Adipocyte (in vitro differentiated cells): ENCODE results near the gene RAB20.
A peak's percentile ranks its signal among the peaks of the same experiment; 100 is the strongest.
"Not testable (repeated sequence)": the region's sequence is repeated elsewhere in the genome, so short reads cannot be mapped to it uniquely, and the experiment has no call there.

Experiments used
- DNase-seq: peaks from one replicate; pipeline ENCODE4 v3.0.0-alpha.2; 2015; ENCODE audit warnings: low read depth
- H3K27me3 ChIP-seq: replicated peaks from 2 replicates; pipeline ENCODE4 v1.7.0; 2013; ENCODE audit warnings: mild to moderate bottlenecking, low read length, moderate library complexity; ENCODE audit not compliant: control insufficient read depth, insufficient read depth
- H3K36me3 ChIP-seq: 2 replicates; pipeline ENCODE4 v1.7.0; 2013; ENCODE audit warnings: low read length, mild to moderate bottlenecking, moderate library complexity; ENCODE audit not compliant: control insufficient read depth, insufficient read depth, severe bottlenecking
- H3K4me1 ChIP-seq: 2 replicates; pipeline ENCODE4 v1.7.0; 2013; ENCODE audit warnings: mild to moderate bottlenecking, low read length, moderate library complexity; ENCODE audit not compliant: control insufficient read depth, insufficient read depth
- H3K4me3 ChIP-seq: 2 replicates; pipeline ENCODE4 v1.7.0; 2013; ENCODE audit warnings: mild to moderate bottlenecking, low read length, moderate library complexity
- H3K9ac ChIP-seq: 2 replicates; pipeline ENCODE4 v1.7.0; 2013; ENCODE audit warnings: mild to moderate bottlenecking, low read length, moderate library complexity
- H3K9me3 ChIP-seq: 2 replicates; pipeline ENCODE4 v1.7.0; 2013; ENCODE audit warnings: mild to moderate bottlenecking, low read length, moderate library complexity; ENCODE audit not compliant: control insufficient read depth

The RAB20 gene

DNA sequence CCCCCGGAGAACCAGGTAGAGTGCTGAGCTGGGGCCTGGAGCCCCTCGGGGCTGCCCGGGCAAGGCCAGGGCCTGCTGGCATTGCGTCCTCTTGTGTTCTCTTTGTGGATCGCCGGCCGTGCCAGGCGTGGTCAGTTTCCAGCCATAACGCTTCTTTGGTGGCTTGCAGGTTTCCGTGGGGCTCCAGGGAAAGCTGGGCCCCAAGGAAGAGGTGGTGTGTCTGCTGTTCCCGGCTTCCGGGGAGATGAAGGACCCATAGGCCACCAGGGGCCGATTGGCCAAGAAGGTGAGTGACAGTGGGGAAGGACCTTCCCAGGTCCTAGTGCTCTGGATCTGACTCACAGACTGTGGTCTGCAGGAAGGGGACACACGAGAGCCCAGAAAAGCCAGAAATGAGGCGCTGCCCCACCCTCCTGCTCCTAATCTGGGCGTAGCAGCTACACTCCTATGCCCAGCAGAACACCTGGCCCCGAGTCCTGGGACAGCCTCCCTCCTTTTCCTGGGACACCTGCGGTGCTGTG is 57.5 kb downstream of the RAB20 start:
- H3K27me3 ChIP-seq, result no peaks in the 10 kb centered on the region
- DNase-seq, result no peak
- no peak overlapping the region for H3K4me3 ChIP-seq
- H3K9ac ChIP-seq, result no peak overlapping the region
- peaks cover 6% of the 10 kb centered on the region for H3K9me3 ChIP-seq
- H3K4me1 ChIP-seq, result peaks cover 50% of the 10 kb centered on the region
- peaks cover 95% of the 10 kb centered on the region for H3K36me3 ChIP-seq

DNA sequence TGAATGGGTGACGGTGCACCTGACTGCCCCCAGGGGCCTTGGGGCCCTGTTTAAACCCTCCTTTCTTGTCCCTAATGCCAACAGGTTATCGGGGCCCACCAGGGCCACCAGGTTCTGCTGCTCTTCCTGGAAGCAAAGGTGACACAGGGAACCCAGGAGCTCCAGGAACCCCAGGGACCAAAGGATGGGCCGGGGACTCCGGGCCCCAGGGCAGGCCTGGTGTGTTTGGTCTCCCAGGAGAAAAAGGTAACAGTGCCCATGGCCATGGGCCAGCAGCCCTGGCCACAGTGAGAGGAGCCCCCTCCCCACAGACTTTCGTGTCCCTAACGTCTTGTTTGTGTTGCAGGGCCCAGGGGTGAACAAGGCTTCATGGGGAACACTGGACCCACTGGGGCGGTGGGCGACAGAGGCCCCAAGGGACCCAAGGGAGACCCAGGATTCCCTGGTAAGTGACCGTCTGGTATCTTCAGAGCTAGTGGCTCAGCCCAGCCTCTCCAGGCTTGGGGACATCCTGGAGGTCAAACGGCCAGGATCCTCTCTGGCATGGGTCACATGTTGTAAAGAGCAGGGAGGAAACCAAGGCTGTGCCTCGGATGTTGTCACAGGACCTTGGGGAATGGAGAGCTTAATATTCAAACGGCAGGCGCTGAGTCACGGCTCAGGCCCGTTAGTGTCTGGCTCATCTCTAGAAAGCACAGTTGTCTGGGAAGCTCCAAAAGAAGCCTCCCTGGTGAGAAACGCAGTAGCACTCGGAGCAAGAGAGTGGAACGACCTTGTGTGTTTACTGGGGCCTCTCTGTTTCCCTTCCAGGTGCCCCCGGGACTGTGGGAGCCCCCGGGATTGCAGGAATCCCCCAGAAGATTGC is 58.3 kb downstream of the RAB20 start:
- H3K4me1 ChIP-seq, result peaks cover 50% of the 10 kb centered on the region

DNA sequence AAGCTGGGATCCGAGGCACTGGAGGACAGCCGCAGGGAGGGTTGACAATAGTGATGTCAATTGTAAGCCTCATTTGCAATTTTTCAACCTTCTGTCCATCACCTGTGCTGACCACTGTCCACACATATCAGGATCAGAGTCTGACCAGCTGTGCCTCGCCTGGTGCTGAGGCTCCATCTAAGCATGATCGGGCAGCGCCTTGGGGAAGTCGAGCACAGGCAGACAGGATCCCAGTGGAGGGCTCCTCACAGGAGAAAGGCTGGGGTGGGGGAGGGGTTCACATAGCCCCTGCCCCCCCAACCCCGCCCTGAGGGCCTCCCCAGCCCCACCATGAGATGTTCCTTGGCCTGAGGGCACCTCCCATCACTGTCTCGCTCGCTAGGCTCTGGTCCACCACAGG is 60.3 kb downstream of the RAB20 start:
- no peak overlapping the region for H3K9ac ChIP-seq
- no peak overlapping the region for H3K4me3 ChIP-seq
- DNase-seq, result no peak
- H3K27me3 ChIP-seq, result no peaks in the 10 kb centered on the region
- peaks cover 94% of the 10 kb centered on the region for H3K36me3 ChIP-seq
- peaks cover 31% of the 10 kb centered on the region for H3K4me1 ChIP-seq
- H3K9me3 ChIP-seq, result peaks cover 6% of the 10 kb centered on the region

More for the DNA sequence above, 58.3 kb downstream of the RAB20 start:
- no peak overlapping the region for H3K4me3 ChIP-seq
- no peak overlapping the region for H3K9ac ChIP-seq
- no peak for DNase-seq
- peaks cover 95% of the 10 kb centered on the region for H3K36me3 ChIP-seq
- peaks cover 6% of the 10 kb centered on the region for H3K9me3 ChIP-seq
- no peaks in the 10 kb centered on the region for H3K27me3 ChIP-seq

DNA sequence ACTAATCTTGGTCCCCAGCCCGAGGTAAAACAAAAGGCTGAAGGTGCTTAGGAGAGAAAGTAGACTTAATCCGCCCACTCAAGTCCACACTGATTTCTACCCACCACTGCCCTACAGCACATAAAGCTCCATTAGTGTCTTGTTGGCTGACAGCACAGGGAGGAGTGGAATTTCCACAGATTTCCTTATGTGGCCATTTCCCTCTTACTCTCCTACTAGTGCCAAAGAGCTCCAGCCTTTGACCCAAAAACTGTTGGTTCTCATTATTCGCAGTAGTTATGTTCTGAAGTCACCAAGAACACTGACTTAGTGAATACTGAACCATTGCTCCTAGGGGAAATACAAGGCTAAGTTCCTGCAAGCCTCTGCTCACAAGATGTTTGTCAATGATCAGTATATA is 61.2 kb downstream of the RAB20 start:
- Histone ChIP-seq H3K4me3 (peak overlapping the region; percentile 12), H3K4me1 (peaks cover 27% of the 10 kb centered on the region), H3K36me3 (peaks cover 94% of the 10 kb centered on the region), H3K27me3 (no peaks in the 10 kb centered on the region), H3K9ac (no peak overlapping the region), H3K9me3 (peaks cover 6% of the 10 kb centered on the region)
- no peak for DNase-seq

DNA sequence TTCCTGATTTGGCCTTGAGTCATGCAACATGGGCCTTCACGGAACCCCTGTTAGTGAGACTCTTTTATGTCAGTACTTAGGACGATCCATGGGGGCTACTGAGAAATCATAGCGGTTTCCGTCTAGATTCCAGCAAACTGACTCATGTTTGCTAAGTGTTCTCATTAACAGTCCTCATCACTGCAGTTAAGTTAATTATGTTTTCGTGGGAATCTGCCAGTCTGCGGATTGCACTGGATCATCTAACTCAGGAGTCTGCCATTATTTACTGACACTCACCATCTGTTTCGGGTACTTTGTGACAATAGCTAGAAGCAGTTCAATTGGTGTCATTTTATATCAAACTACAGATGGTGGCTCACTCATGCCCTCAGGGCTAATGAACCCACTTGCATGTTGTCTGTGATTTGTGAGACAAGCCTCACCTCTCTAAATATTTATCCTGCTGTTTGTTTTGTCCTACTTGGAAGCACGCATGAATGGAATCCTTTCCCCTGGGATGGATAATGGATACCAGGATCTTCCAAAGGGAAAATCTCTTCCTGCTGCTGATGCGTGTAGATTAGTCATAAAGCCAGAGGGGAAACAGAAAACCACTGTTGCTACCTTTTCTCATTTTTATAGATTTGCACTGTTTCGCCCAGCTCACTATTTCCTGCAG is 61.8 kb downstream of the RAB20 start:
- DNase-seq, result peak; percentile 39
- Histone ChIP-seq H3K9me3 (peaks cover 6% of the 10 kb centered on the region), H3K4me3 (no peak overlapping the region), H3K27me3 (no peaks in the 10 kb centered on the region), H3K36me3 (peaks cover 98% of the 10 kb centered on the region), H3K9ac (no peak overlapping the region), H3K4me1 (peaks cover 25% of the 10 kb centered on the region)

DNA sequence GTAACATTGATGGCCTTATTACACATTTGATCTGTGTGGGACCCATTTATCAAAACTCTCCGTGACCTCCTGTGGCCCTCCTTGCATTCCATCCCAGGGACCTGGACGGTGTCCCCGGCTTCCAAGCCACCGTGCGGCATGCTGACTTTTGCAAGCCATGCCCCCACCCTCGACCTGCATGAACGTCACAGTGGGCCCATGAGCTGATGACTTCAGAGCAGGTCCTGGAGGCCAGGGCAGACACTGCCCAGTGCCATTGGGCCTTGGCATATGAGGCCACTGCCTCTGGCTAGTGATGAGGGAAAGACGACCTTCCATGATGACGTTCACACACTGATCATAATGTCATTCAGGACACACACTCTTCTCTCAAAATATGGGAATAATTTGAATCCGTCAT is 62.8 kb downstream of the RAB20 start:
- Histone ChIP-seq H3K9ac (no peak overlapping the region), H3K36me3 (peaks cover 98% of the 10 kb centered on the region), H3K27me3 (no peaks in the 10 kb centered on the region), H3K4me3 (no peak overlapping the region), H3K4me1 (peaks cover 25% of the 10 kb centered on the region), H3K9me3 (peaks cover 6% of the 10 kb centered on the region)
- no peak for DNase-seq

DNA sequence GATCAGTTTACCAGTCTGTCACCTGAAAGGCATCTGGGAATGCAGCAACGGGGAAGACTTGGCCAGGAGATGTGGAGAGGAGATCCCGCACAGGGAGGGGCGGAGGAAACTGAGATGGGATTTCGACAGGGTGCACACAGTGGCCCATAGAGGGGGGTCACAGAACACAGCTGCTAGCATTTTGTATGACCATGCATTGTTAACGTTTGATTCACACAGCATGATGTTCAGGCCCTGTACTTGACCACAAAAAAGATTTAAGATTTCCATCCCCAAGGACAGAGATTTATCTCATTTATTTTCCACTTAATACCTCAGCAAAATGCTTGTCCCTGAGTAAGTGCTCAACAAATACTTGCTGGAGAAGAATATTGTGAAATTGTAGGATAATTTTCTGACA is 63.2 kb downstream of the RAB20 start:
- peaks cover 98% of the 10 kb centered on the region for H3K36me3 ChIP-seq
- no peaks in the 10 kb centered on the region for H3K27me3 ChIP-seq
- H3K9me3 ChIP-seq, result peaks cover 6% of the 10 kb centered on the region
- peaks cover 21% of the 10 kb centered on the region for H3K4me1 ChIP-seq
- H3K4me3 ChIP-seq, result no peak overlapping the region
- no peak overlapping the region for H3K9ac ChIP-seq
- DNase-seq, result no peak

DNA sequence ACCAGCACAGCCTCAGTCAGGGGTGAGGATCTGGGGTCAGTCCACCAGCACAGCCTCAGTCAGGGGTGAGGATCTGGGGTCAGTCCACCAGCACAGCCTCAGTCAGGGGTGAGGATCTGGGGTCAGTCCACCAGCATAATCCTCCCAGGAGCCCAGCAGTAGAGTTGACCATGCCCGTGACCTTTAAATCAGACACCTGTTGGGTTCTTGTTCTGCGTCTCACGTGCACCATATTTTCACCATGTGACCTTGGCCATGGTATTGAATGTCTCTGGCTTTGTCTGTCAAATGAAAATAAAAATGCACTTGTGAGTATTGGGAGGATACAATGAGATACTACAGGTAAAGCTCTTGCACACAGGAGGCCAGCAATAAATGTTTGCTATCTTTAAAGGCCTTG is 63.6 kb downstream of the RAB20 start:
- not testable (repeated sequence) for H3K27me3 ChIP-seq, H3K9ac ChIP-seq, H3K4me3 ChIP-seq, DNase-seq, H3K9me3 ChIP-seq
- Histone ChIP-seq H3K36me3 (peaks cover 98% of the 10 kb centered on the region), H3K4me1 (peaks cover 16% of the 10 kb centered on the region)

DNA sequence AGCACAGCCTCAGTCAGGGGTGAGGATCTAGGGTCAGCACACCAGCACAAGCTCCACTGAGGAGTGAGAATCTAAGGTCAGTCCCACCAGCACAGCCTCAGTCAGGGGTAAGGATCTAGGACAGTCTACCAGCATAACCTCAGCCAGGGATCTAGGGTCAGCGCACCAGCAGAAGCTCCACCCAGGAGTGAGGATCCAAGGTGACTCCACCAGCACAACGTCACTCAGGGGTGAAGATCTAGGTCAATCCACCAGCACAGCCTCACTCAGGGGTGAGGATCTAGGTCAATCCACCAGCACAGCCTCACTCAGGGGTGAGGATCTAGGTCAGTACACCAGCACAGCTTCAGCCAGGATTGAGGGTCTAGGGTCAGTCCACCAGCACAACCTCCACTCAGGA is 64.5 kb downstream of the RAB20 start:
- peaks cover 98% of the 10 kb centered on the region for H3K36me3 ChIP-seq

DNA sequence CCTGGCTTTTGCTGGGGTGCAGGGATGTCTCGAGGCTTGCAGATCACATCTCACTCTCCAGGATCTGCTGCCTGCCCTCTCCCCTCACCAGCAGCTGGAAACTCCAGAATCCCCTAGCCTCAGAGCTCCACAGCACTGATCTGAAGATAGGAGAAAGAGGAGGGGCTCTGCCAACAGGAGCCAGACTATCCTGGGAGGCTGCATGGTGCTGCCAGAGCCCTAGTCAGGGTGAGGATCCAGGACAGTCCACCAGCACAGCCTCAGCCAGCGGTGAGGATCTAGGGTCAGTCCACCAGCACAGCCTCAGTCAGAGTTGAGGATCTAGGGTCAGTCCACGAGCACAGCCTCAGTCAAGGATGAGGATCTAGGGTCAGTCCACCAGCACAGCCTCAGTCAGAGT is 65.2 kb downstream of the RAB20 start:
- Histone ChIP-seq H3K36me3 (peaks cover 98% of the 10 kb centered on the region), H3K4me3 (no peak overlapping the region), H3K4me1 (peaks cover 16% of the 10 kb centered on the region), H3K9ac (no peak overlapping the region), H3K27me3 (no peaks in the 10 kb centered on the region), H3K9me3 (peaks cover 6% of the 10 kb centered on the region)
- DNase-seq, result no peak

More for the DNA sequence above, 64.5 kb downstream of the RAB20 start:
- H3K4me3 ChIP-seq, result no peak overlapping the region
- peaks cover 16% of the 10 kb centered on the region for H3K4me1 ChIP-seq
- no peaks in the 10 kb centered on the region for H3K27me3 ChIP-seq
- H3K9me3 ChIP-seq, result peaks cover 6% of the 10 kb centered on the region
- H3K9ac ChIP-seq, result no peak overlapping the region
- no peak for DNase-seq

DNA sequence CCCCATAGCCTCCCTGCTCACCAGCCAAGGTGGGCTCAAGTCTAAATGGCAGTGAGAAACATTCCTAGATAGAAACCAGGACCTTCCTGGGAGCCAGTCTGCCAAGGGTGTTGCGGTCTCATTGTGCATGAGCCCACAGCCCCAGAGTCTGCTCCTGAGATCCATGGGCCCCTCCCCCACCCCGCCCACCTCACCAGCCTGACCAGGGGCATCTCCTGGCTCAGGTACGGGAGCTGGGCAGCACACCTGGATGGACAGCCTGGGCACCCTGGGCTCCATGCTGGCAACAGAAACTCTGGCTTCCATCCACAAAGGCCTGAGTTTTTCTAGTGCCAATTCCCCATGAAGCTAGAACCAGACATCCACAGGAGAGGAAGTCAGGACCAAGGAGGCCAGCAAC is 65.6 kb downstream of the RAB20 start:
- no peak overlapping the region for H3K4me3 ChIP-seq
- peaks cover 98% of the 10 kb centered on the region for H3K36me3 ChIP-seq
- DNase-seq, result no peak
- no peaks in the 10 kb centered on the region for H3K27me3 ChIP-seq
- peaks cover 4% of the 10 kb centered on the region for H3K9me3 ChIP-seq
- no peak overlapping the region for H3K9ac ChIP-seq
- peaks cover 15% of the 10 kb centered on the region for H3K4me1 ChIP-seq
